Effector memory CD4-positive, alpha-beta T cell (primary cell): ENCODE data around the gene CLNK.

ENCODE experiments used
- DNase-seq, 3 donors: peaks; one replicate each; pipeline ENCODE4 v3.0.0-alpha.2; 2020
- H3K27ac ChIP-seq: 2 replicates; pipeline ENCODE4 v1.7.0; 2013; ENCODE audit warnings: mild to moderate bottlenecking, low read length, moderate library complexity; ENCODE audit not compliant: insufficient read depth, poor library complexity, severe bottlenecking
- H3K27me3 ChIP-seq: replicated peaks from 2 replicates; pipeline ENCODE4 v1.7.0; 2013; ENCODE audit warnings: mild to moderate bottlenecking, low read length; ENCODE audit not compliant: insufficient read depth, control insufficient read depth, poor library complexity, severe bottlenecking
- H3K36me3 ChIP-seq: 2 replicates; pipeline ENCODE4 v1.7.0; 2013; ENCODE audit warnings: mild to moderate bottlenecking, low read length, moderate library complexity; ENCODE audit not compliant: control insufficient read depth, insufficient read depth
- H3K4me1 ChIP-seq: 2 replicates; pipeline ENCODE4 v1.7.0; 2013; ENCODE audit warnings: low read length, mild to moderate bottlenecking; ENCODE audit not compliant: control insufficient read depth, insufficient read depth, poor library complexity, severe bottlenecking
- H3K4me3 ChIP-seq: 2 replicates; pipeline ENCODE4 v1.7.0; 2013; ENCODE audit warnings: low read length, low read depth, mild to moderate bottlenecking; ENCODE audit not compliant: insufficient read depth, poor library complexity, severe bottlenecking
- H3K9me3 ChIP-seq: 2 replicates; pipeline ENCODE4 v1.7.0; 2013; ENCODE audit warnings: mild to moderate bottlenecking, low read length, moderate library complexity; ENCODE audit not compliant: control insufficient read depth

The CLNK gene

GRCh38 chr4:10504570-10505179 is 179.9 kb downstream of the CLNK start:
- Histone ChIP-seq H3K27ac (no peak overlapping the region), H3K27me3 (no peaks in the 10 kb centered on the region), H3K4me3 (no peak overlapping the region), H3K36me3 (no peaks in the 10 kb centered on the region), H3K9me3 (no peaks in the 10 kb centered on the region), H3K4me1 (no peaks in the 10 kb centered on the region)
- no peak for DNase-seq

- Histone ChIP-seq H3K4me3 (no peak overlapping the region), H3K27ac (no peak overlapping the region), H3K36me3 (no peaks in the 10 kb centered on the region), H3K27me3 (no peaks in the 10 kb centered on the region), H3K9me3 (no peaks in the 10 kb centered on the region), H3K4me1 (no peaks in the 10 kb centered on the region)
- DNase-seq, result no peak
Measured at GRCh38 chr4:10502717-10503116, 181.9 kb downstream of the CLNK start.

GRCh38 chr4:10500776-10501175 is 183.8 kb downstream of the CLNK start:
- Histone ChIP-seq H3K4me3 (no peak overlapping the region), H3K4me1 (no peaks in the 10 kb centered on the region), H3K36me3 (no peaks in the 10 kb centered on the region), H3K9me3 (no peaks in the 10 kb centered on the region), H3K27ac (no peak overlapping the region), H3K27me3 (no peaks in the 10 kb centered on the region)
- DNase-seq, result no peak

GRCh38 chr4:10496200-10496599 is 188.4 kb downstream of the CLNK start:
- no peaks in the 10 kb centered on the region for H3K36me3 ChIP-seq
- H3K4me1 ChIP-seq, result no peaks in the 10 kb centered on the region
- H3K27ac ChIP-seq, result no peak overlapping the region
- no peaks in the 10 kb centered on the region for H3K27me3 ChIP-seq
- DNase-seq, result no peak
- no peak overlapping the region for H3K4me3 ChIP-seq
- no peaks in the 10 kb centered on the region for H3K9me3 ChIP-seq

- no peaks in the 10 kb centered on the region for H3K4me1 ChIP-seq
- no peaks in the 10 kb centered on the region for H3K36me3 ChIP-seq
- no peak overlapping the region for H3K4me3 ChIP-seq
- no peak overlapping the region for H3K27ac ChIP-seq
- no peak for DNase-seq
- H3K9me3 ChIP-seq, result no peaks in the 10 kb centered on the region
- H3K27me3 ChIP-seq, result no peaks in the 10 kb centered on the region
Measured at GRCh38 chr4:10495651-10496050, 188.9 kb downstream of the CLNK start.

GRCh38 chr4:10492464-10492863 is 192.1 kb downstream of the CLNK start:
- Histone ChIP-seq H3K36me3 (no peaks in the 10 kb centered on the region), H3K27me3 (no peaks in the 10 kb centered on the region), H3K27ac (no peak overlapping the region), H3K4me1 (no peaks in the 10 kb centered on the region), H3K9me3 (no peaks in the 10 kb centered on the region), H3K4me3 (no peak overlapping the region)
- DNase-seq, result no peak

- Histone ChIP-seq H3K27me3 (no peaks in the 10 kb centered on the region), H3K27ac (no peak overlapping the region), H3K4me1 (no peaks in the 10 kb centered on the region), H3K4me3 (no peak overlapping the region), H3K9me3 (no peaks in the 10 kb centered on the region), H3K36me3 (no peaks in the 10 kb centered on the region)
- DNase-seq, result no peak
Measured at GRCh38 chr4:10491401-10491800, 193.2 kb downstream of the CLNK start.

GRCh38 chr4:10490996-10491395 is 193.6 kb downstream of the CLNK start:
- Histone ChIP-seq H3K27ac (no peak overlapping the region), H3K4me3 (no peak overlapping the region), H3K4me1 (no peaks in the 10 kb centered on the region), H3K9me3 (no peaks in the 10 kb centered on the region), H3K27me3 (peaks cover 1% of the 10 kb centered on the region), H3K36me3 (no peaks in the 10 kb centered on the region)
- DNase-seq, result no peak

GRCh38 chr4:10482913-10483312 is 201.7 kb downstream of the CLNK start:
- H3K9me3 ChIP-seq, result no peaks in the 10 kb centered on the region
- no peaks in the 10 kb centered on the region for H3K4me1 ChIP-seq
- no peak for DNase-seq
- H3K36me3 ChIP-seq, result no peaks in the 10 kb centered on the region
- no peak overlapping the region for H3K27ac ChIP-seq
- peaks cover 3% of the 10 kb centered on the region for H3K27me3 ChIP-seq
- H3K4me3 ChIP-seq, result no peak overlapping the region

- H3K27me3 ChIP-seq, result peaks cover 4% of the 10 kb centered on the region
- H3K4me3 ChIP-seq, result no peak overlapping the region
- no peak overlapping the region for H3K27ac ChIP-seq
- DNase-seq, result no peak
- no peaks in the 10 kb centered on the region for H3K4me1 ChIP-seq
- no peaks in the 10 kb centered on the region for H3K36me3 ChIP-seq
- no peaks in the 10 kb centered on the region for H3K9me3 ChIP-seq
Measured at GRCh38 chr4:10480616-10481015, 204.0 kb downstream of the CLNK start.
